BJ (cell line): ENCODE measurements around the gene ALAS2. TPM values are rescaled to one million over a fixed set of nuclear protein-coding genes. Genes with fewer than 3 reads are reported as not detected.
"Not testable (repeated sequence)": the region's sequence is repeated elsewhere in the genome, so short reads cannot be mapped to it uniquely, and the experiment has no call there.

Source experiments
- CTCF ChIA-PET: fragments of 350-600 bp; formaldehyde crosslinking; extraction: SDS; loops from one replicate; lab custom pipeline; 2021; ENCODE audit warnings: antibody characterized with exemption, inconsistent platforms; lab: Yijun Ruan, JAX
- POLR2A ChIA-PET: fragments of 300-600 bp; sonication (Branson Sonifier 250); formaldehyde crosslinking; extraction: SDS; loops from one replicate; lab custom pipeline; 2021; ENCODE audit warnings: antibody characterized with exemption; lab: Charles Lee
- DNase-seq: peaks from one replicate; pipeline ENCODE4 v3.0.0-alpha.2; 2011; ENCODE audit warnings: low read depth
- H3K27me3 ChIP-seq: 2 replicates; pipeline ENCODE4 v1.6.0; 2011; ENCODE audit warnings: low read length; ENCODE audit not compliant: control insufficient read depth, insufficient read depth
- H3K36me3 ChIP-seq: 2 replicates; pipeline ENCODE4 v1.5.1; 2011; ENCODE audit warnings: low read length; ENCODE audit not compliant: control insufficient read depth, insufficient read depth
- H3K4me3 ChIP-seq: 2 replicates; pipeline ENCODE4 v1.5.1; 2011; ENCODE audit warnings: low read depth, mild to moderate bottlenecking, control low read depth, low read length
- polyA minus RNA-seq: library from RNA; depleted of rRNA, polyadenylated mRNA; stranded (reverse); fragments of >200 nt; gene quantifications from 2 replicates; pipeline ENCODE4 v1.2.3, GENCODE V29; 2011; rRNA and poly(A)+ RNA removed
- polyA plus RNA-seq: library from polyadenylated mRNA; depleted of rRNA; stranded (reverse); fragments of >200 nt; gene quantifications from 2 replicates; pipeline ENCODE4 v1.2.3, GENCODE V29; 2011; rRNA removed
- TF ChIP-seq, protein P1 (sequence below): IDR thresholded peaks from 2 replicates; pipeline ENCODE4 v1.5.1; 2011; ENCODE audit warnings: low read depth, mild to moderate bottlenecking, control low read depth, inconsistent platforms, low read length, moderate library complexity; ENCODE audit not compliant: insufficient read depth

Gene ALAS2, protein sequence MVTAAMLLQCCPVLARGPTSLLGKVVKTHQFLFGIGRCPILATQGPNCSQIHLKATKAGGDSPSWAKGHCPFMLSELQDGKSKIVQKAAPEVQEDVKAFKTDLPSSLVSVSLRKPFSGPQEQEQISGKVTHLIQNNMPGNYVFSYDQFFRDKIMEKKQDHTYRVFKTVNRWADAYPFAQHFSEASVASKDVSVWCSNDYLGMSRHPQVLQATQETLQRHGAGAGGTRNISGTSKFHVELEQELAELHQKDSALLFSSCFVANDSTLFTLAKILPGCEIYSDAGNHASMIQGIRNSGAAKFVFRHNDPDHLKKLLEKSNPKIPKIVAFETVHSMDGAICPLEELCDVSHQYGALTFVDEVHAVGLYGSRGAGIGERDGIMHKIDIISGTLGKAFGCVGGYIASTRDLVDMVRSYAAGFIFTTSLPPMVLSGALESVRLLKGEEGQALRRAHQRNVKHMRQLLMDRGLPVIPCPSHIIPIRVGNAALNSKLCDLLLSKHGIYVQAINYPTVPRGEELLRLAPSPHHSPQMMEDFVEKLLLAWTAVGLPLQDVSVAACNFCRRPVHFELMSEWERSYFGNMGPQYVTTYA
- polyA plus RNA-seq (not detected in 2 replicates), polyA minus RNA-seq (not detected in 2 replicates)

DNA sequence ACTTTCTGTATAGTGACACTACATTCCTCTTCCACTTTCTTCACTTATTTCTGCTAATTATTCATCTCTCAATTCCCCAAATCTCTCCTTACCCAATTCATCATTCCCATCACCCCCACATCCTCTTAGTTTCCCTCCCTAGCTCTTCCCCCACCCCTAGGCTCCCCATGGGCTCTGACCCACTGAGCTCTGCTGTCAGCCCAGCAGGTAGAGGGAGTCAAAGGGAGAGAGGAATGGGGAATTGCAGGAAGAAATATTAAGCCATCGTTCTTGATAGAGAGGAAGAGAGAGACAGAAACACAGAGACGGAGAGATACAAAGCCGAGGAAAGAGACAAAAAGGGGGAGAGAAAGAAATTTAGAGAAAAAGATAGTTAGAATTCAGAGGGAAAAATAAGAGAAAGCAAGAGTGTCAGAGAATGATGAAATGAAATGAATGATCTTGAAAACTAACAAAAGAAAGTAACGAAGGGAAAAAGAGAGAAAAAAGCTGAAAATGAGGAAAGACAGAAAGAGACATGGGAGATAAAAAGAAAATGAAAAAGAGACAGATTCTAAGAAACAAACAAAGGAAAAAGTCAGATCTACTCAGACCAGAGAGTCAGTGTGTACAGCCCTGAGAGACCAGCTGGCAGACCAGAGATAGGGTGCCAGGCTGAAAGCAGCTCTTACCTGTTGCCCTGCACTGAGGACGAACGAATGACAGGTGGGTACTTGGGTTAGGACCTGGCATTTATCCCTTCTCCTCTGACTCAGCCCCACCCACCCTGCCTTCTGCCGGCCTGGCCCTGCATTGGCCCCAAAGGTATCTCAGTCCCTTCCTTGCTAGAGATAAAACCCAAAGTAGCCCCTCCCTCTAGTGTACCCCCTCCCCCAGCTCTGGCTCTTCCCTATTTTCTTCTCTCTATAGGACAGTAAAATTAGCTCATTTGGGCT lies at the start of gene ALAS2:
Gene ALAS2 (minus strand): TSS at position 707 of the 935 bp plus-strand sequence. CDS start 4,977 bp downstream, outside the sequence.
- CTCF ChIA-PET: no interaction called here
- POLR2A ChIA-PET: no interaction called here
- no peak for DNase-seq

DNA sequence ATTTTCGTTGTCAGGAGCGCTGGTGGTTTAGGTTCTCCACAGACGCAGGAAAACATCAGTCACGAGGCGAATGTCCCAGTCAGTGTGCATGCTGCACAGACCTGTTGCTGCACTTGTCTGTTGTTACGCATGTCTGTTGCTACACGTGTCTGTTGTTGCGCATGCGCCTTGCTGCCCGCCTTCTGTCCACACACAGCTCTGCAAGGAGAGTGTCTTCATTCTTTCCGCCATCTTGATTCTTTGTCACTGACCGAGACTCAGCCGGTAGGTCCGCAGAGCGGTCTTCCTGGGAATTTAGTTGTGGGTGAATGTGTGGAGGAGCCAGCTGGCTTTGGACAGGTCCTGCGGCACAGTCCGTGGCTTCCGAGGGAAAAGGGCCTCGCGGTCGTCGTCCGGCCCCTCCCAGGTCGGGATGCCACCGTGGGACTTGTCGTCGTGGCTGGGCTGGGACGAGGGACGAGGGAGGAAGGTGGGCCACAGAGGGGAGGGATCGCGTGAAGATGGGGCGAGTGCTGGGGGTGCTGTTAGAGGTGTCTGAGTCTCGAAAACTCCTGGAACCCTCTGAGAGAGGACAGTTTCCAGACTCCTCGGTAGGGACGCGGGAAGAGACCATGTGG lies 44.2 kb upstream of the ALAS2 start, which contains the start of gene PAGE2B:
Gene PAGE2B (plus strand): TSS at position 180 of the 617 bp plus-strand sequence. CDS start 1,012 bp downstream, outside the sequence.
- ChIA-PET POLR2A (no interaction called here), CTCF (no interaction called here)
- Histone ChIP-seq H3K36me3 (no peaks in the 10 kb centered on the region), H3K27me3 (no peaks in the 10 kb centered on the region), H3K4me3 (no peak within 1 kb of the TSS)
- TF ChIP-seq, protein P1, sequence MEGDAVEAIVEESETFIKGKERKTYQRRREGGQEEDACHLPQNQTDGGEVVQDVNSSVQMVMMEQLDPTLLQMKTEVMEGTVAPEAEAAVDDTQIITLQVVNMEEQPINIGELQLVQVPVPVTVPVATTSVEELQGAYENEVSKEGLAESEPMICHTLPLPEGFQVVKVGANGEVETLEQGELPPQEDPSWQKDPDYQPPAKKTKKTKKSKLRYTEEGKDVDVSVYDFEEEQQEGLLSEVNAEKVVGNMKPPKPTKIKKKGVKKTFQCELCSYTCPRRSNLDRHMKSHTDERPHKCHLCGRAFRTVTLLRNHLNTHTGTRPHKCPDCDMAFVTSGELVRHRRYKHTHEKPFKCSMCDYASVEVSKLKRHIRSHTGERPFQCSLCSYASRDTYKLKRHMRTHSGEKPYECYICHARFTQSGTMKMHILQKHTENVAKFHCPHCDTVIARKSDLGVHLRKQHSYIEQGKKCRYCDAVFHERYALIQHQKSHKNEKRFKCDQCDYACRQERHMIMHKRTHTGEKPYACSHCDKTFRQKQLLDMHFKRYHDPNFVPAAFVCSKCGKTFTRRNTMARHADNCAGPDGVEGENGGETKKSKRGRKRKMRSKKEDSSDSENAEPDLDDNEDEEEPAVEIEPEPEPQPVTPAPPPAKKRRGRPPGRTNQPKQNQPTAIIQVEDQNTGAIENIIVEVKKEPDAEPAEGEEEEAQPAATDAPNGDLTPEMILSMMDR: no peak
- DNase-seq: no peak

More for the DNA sequence above, at the start of gene ALAS2:
- Histone ChIP-seq H3K4me3 (no peak within 1 kb of the TSS), H3K36me3 (no peaks in the 10 kb centered on the region), H3K27me3 (no peaks in the 10 kb centered on the region)
- TF ChIP-seq, protein P1: no peak

DNA sequence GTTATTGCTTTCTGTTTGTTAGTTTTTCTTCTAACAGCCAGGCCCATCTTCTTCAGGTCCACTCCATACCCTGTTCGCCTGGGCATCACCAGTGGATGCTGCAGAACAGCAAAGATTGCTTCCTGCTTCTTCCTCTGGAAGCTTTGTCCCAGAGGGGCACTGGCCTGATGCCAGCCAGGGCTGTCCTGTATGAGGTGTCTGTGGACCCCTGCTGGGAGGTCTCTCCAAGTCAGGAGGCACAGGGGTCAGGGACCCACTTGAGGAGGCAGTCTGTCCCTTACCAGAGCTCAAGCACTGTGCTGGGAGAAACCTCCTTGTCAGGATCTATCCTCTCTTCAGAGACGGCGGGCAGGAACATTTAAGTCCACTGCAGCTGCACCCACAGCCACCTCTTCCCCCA lies 41.5 kb upstream of the ALAS2 start:
- POLR2A ChIA-PET: no interaction called here
- H3K27me3 ChIP-seq: no peaks in the 10 kb centered on the region
- H3K4me3 ChIP-seq: no peak overlapping the region
- CTCF ChIA-PET: no interaction called here
- no peaks in the 10 kb centered on the region for H3K36me3 ChIP-seq
- no peak for DNase-seq
- TF ChIP-seq, protein P1: no peak

DNA sequence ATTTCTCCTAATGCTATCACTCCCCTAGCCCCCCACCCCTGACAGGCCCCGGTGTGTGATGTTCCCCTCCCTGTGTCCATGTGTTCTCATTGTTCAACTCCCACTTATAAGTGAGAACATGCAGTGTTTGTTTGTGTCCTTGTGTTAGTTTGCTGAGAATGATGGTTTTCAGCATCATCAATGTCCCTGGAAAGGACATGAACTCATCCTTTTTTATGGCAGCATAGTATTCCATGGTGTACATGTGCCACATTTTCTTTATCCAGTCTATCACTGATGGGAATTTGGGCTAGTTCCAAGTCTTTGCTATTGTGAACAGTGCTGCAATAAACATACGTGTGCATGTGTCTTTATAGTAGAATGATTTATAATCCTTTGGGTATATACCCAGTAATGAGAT lies 36.4 kb upstream of the ALAS2 start:
- H3K27me3 ChIP-seq, CTCF ChIA-PET, H3K4me3 ChIP-seq, H3K36me3 ChIP-seq, POLR2A ChIA-PET, DNase-seq: not testable (repeated sequence)

DNA sequence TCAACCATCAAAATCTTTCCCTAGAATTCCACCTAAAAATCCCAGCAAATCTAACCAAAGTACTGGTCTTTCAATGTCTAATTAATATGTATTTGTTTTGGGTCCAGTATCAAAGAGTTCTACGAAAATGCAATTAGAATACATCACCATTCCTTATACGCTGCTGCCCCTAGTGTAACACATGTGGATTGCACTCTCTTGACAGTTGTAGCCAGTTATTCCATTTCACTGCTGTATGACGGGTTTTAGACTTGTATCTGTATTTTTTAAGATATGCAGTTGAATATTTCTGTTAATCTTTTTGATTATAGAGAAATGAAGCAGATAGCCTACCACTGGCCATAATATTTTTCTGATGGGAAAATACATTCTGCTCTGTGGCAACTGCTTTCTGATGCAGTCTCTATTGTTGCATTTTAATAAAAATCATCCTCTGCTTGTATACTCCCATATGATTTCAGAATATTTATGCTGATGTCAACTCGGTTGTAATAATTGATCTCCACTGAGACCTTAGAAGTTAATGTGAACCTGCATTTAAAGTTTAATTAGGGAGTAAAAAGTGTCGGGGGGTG lies 27.0 kb upstream of the ALAS2 start:
- Histone ChIP-seq H3K36me3 (no peaks in the 10 kb centered on the region), H3K27me3 (no peaks in the 10 kb centered on the region), H3K4me3 (no peak overlapping the region)
- ChIA-PET POLR2A (no interaction called here), CTCF (interaction anchor here (0.8 to 1.4 kb wide), 7 partner anchors 18 to 417 kb away, joined by 3 to 8 read pairs (median 3); no protein-coding TSS in a partner anchor)
- TF ChIP-seq, protein P1: peak; percentile 69
- DNase-seq: no peak
